Epithelial cell of prostate (primary cell): ENCODE results near the gene PPP1R12A.

ENCODE experiments used
- DNase-seq: peaks from one replicate; pipeline ENCODE4 v3.0.0-alpha.2; 2011; ENCODE audit warnings: low read depth, low spot score
- H3K27ac ChIP-seq: fragments of 450-650 bp; 2 replicates; pipeline ENCODE4 v1.5.1; 2017; ENCODE audit warnings: mild to moderate bottlenecking

Gene PPP1R12A

DNA sequence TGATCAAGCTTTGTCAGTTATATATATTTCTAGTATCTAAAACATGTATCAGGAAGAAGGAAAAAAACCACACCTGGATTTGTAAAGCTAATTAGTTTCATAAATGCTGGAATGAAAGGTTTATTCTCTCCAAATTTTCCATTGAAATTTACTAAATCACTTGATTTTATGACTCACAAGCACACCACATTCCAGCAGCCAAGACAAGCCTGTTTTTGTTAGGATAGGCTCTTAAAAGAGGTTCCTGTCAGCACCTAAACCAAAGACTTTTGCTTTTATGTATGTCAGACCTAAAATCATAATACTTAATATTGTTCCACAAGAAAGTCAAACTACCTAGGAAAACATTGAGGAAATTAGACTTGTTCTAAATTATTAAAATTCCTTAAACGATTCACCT is 158.8 kb downstream of the PPP1R12A start:
- H3K27ac ChIP-seq: peak overlapping the region; percentile 18
- no peak for DNase-seq

- DNase-seq: no peak
- H3K27ac ChIP-seq: no peak overlapping the region
Measured at GRCh38 chr12:79775355-79776027, 159.4 kb downstream of the PPP1R12A start.

GRCh38 chr12:79773896-79774295 is 161.0 kb downstream of the PPP1R12A start:
- H3K27ac ChIP-seq: no peak overlapping the region
- no peak for DNase-seq

DNA sequence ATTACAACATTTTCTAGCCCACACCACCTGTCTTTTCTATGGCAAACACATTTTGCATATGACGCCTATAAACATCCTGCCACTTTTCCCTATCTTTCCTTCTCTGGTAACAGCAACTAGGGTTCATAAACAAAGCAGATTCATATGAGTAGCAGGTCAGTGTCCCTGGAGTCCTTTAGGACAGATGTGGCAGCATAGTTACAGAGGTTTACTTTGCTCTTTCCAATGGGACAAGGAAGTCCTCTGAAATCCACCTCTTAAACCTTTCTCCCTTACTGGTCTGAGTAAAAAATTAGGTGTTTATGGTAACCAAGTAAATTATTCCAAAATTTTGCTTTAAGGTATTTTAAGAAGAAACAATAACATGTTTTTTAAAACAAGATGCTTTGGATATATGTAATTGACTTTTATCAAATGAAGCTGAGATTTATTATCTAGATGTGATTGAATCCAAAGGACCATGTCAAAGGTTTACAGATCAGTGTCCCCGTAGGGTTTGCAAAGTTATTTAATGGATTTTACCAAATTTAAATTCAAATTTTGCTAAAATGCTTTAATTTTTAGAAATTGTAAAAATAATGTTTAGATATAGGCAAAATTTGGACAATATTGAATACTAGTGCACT is 164.9 kb downstream of the PPP1R12A start:
- no peak for DNase-seq
- no peak overlapping the region for H3K27ac ChIP-seq

- no peak for DNase-seq
- no peak overlapping the region for H3K27ac ChIP-seq
Measured at GRCh38 chr12:79769189-79769859, 165.6 kb downstream of the PPP1R12A start.

DNA sequence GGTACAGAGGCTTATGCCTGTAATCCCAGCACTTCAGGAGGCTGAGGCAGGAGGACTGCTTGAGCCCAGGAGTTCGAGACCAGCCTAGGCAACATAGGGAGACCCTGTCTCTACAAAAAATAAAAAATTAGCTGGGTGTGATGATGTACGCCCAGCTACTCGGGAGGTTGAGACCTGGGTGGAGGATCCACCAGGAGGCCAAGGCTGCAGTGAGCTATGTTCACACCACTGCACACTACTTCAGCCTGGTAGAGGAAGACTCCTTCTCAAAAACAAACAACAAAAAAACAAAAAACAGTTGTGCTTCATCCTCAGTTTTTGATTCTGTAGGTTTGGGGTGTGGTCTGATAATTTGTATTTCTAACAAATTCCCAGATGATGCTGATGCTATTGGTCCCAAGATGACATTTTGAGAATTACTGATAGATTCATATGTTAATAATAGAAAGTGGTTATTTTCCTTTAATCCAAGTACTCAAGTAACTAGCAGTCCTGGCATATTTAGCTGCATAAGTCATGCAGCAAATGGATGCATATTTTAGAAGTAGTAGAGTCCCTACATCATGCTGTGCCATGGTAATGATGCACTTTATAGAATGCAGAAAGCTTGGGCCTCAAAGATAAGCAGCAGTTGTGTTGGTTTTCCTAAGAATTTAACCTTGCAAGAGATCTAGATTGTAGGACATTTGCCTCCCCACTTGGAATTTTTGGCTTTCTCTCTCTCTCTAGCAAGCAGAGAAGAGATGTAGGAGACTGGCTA is 168.0 kb downstream of the PPP1R12A start:
- H3K27ac ChIP-seq: no peak overlapping the region
- no peak for DNase-seq

DNA sequence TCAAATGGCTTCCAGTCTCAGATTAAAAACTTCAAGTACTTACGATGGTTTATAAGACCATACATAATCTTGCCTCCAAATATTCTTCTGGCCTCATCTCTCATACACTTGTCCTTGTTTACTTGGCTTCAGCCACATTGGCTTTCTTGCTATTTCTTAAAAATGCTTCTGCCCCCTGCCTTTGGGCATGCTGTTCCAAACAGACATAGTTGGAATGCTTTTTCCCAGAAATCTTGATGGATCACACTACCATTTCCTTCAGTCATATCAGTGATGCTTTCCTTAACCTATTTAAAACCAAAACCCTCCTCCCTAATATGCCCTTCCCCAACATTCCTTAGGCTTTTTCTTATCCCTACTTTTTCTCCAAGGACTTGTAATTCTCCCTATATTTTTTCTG is 169.7 kb downstream of the PPP1R12A start:
- no peak for DNase-seq
- no peak overlapping the region for H3K27ac ChIP-seq

- DNase-seq: no peak
- H3K27ac ChIP-seq: no peak overlapping the region
Measured at GRCh38 chr12:79764641-79765040, 170.3 kb downstream of the PPP1R12A start.

- DNase-seq: no peak
- H3K27ac ChIP-seq: no peak overlapping the region
Measured at GRCh38 chr12:79763766-79764452, 171.0 kb downstream of the PPP1R12A start.

DNA sequence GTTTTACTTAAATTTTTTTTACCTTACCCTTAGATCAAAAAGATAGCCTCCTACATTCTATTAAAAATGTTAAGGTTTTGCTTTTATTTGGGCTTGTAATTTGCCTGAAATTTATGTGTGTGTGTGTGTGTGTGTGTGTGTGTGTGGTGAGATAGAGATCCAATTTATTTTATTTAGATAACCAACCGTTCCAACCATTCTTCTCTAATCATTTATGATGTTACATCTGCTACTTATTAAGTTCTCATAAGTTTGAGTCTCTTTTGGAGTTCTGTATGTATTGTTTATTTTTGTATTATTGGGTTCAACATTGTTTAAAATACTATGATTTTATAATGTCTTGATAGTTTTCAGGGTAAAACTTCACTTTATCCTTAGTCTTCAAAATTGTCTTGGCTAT is 173.6 kb downstream of the PPP1R12A start:
- H3K27ac ChIP-seq: no peak overlapping the region

GRCh38 chr12:79747274-79747673 is 187.6 kb downstream of the PPP1R12A start:
- no peak overlapping the region for H3K27ac ChIP-seq
- no peak for DNase-seq

More for the DNA sequence above, 173.6 kb downstream of the PPP1R12A start:
- no peak for DNase-seq

- DNase-seq: peak; percentile 2
- no peak overlapping the region for H3K27ac ChIP-seq
Measured at GRCh38 chr12:79737875-79738718, 196.8 kb downstream of the PPP1R12A start.

DNA sequence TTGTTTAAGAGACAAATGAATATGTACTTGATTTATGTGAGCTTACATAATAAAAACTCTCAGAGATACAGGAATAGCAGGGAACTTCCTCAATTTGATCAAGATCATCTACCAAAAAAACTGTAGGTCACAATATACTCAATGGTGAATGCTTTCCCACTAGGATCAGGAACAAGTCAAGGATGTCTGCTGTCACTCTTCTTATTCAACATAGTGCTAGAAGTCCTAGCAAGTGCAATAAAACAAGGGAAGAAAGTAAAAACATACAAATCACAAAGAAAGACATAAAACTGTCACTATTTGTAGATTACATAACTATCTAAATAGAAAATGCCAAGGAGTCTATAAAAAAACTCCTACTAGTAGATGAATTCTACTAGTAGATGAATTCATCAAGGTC is 202.3 kb downstream of the PPP1R12A start:
- no peak for DNase-seq
- H3K27ac ChIP-seq: no peak overlapping the region

GRCh38 chr12:79725987-79726386 is 208.9 kb downstream of the PPP1R12A start:
- peak; percentile 48 for DNase-seq
- H3K27ac ChIP-seq: peak overlapping the region; percentile 54
